NCI-H748 (cell line): Measurements from ENCODE around the gene HP1BP3.

Experiments
- DNase-seq: peaks from one replicate; lab custom pipeline; 2025; ENCODE audit not compliant: unreplicated experiment; lab: John Stamatoyannopoulos, UW

HP1BP3 gene

DNA sequence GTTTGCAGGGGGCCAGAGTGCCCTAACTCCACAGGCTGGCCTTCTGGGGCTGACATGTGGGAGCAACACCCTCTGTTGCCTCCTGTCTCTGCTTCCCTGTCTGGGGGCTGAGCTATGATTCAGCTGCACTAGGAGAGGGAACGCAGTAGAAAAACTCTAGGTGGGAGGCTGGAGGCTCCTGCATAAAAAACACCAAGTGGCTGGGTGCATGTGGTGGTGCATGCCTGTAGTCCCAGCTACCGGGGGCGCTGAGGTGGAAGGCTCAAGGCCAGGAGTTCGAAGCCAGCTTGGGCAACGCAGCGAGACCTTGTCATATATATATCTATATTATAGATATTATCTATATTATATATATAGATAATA lies 74.9 kb downstream of the HP1BP3 start:
- no peak for DNase-seq

DNA sequence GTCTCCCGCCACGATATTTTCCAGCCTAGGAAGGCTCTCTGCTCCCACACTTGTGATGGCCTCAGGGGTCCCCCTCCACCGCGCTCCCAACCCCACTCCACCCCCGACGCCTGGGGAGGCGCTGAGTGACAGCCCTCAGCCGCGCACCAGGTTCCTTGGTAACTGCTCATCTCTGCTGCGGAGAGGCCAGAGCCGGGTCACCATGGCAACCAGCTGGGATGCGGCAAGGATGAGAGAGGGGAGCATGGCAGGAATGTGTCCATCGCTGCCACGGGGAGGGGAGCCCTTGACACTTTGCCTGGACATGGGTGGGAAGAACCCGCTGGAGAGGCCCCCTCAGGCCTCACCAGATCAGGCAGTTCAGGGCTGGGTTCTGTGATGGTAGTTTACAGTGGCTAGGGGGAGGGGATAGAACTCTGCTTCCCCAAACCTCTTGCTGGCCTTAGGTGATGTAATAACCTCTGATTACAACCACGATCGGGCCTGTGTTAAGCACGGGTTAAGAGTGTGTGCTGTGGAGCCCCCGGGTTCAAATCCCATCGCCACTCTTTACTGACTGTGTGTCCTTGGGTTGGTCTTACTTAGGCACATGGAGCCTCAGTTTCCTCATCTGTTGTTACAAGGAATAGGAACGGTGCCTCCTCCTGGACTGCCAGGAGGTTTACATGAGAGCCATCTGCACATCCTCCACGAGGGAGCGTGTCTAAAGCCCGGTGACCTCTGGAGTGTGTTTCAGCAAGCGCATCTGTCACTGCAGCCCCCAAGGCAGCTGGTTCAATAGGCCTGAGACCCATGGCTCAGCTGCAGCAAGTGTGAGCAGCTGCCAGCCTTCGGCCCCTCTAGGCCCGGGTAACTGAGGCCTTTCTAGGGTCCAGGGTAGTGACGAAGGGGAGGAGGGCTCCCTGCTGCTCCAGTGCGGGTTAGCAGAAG lies 75.6 kb downstream of the HP1BP3 start:
- peak; percentile 49 for DNase-seq

DNA sequence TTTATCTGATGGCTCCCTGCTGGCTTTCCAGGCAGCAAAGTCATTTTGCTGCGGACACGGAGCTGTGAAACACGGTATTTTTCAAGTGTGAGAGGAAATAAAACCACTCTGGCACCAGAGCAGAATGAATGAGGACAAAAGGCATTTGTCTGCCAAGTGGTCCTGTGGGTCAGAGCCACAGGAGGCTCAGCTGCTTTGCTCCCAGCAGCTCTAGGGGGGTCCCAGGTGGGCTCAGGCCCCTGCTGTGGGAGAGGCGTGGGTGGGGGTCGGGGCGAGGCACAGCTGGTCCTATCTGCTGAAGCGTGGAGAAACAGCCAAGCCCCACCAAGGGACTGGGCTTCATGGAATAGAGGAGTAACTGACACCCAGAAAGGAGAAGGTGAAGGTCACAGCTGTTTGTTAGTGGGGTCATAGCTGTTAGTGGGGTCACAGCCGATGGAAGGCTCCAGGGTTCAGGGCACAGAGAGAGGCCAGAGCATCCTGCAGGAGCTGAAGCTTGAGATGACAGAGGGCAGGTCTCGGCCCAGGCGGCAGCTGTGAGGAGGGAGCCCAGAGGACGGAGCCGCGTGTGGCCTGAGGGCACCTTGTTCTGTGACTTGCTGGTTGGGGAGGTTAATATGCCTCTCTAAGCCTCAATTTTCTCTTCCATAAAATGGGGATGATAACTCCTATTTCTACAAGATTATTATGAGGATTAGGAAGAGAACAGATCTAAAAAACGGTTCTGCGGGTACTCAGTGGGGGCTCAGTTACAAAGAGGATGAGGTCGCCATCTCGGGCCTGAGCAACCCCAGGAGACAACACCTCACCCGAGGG lies 76.4 kb downstream of the HP1BP3 start:
- no peak for DNase-seq

DNA sequence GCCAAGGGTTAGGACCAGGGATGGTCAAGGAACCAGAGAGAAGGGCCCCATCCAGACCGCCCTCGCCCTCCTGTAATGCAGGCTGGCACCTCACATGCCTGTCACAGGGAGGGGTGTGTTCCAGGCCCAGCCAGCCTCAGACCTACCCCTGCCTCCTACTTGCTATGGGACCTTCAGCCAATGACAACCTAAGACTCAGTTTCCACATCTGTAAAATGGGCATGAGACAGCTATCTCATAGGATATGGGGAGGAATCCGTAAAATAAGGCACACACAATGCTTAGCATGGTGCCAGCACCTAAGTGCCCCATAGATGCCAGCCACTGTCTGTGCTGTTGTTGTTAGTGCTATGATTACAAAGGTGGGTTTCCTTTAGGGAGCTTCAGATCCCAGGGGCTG lies 77.2 kb downstream of the HP1BP3 start:
- DNase-seq, result no peak

DNA sequence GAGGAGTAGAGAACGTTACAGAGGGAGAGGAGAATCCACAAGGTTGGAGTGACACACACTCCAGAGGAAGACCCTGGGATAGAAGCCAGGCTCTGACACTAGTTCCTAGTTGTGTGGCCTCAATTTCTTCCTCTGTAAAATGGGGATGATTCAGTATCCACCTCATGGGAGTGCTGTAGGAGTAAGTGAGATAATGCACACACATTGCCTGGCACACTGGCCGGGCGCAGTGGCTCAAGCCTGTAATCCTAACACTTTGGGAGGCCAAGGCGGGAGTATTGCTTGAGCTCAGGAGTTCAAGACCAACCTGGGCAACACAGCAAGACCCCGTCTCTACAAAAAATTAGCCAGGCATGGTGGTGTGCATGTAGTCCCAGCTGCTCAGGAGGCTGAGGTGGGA lies 78.2 kb downstream of the HP1BP3 start:
- no peak for DNase-seq

DNA sequence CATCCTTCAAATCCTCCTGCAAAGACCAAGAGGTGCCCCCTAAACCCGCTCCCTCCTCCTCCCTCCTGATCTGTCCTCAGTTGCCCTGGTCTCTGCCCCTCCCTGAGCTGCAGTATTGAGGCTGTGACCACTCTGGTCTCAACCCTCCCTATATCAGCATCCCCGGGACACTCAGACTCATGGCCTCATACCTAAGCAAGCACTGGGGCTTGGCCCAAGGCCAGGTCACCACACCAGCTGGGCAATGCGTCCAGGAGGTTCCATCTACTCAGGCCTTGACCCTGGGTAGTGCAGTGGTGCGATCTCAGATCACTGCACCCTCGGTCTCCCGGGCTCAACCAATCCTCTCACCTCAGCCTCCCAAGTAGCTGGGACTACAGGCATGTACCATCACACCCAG lies 79.0 kb downstream of the HP1BP3 start:
- DNase-seq, result no peak

DNA sequence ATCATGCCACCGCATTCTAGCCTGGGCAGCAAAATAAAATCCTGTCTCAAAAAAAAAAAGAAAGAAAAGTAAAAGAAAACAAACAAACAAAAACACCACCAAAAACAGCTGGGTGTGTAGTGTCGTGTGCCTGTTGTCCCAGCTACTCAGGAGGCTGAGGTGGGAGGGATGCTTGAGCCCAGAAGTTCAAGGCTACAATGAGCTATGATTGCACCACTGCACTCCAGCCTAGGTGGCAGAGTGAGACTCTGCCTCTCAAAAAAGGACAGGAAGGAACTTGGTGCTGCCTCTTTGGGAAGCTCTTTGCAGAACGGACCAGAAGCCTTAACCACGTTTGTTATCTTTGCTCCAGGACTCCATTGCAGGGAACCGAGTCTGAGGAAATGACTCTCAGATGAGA lies 80.3 kb downstream of the HP1BP3 start:
- DNase-seq, result no peak

DNA sequence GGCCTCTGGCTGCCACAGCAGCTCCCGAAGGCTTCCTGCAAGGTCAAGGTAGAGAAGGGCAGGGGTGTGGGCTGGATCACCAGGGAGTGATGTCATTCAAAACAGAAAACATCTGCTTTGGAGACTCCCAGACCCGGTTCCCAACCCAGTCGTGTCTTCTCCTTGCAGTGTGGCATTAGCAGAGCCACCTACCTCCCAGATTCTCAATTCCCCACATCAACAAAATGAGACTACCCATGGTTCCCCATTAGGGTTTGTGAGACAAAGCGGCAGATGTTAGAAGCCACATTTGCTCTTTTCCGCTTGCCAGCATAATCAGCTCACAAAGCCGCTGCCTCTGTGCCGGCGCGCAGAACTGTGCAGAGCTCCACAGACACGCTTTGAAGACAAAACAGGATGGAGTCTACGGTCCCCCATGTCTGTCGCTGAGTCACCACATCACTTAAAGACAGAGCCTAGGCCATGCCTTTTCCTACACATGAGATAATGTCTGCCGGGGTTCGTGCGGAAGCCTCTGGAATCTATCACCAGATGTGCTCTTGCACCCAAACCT lies 81.8 kb downstream of the HP1BP3 start:
- no peak for DNase-seq

DNA sequence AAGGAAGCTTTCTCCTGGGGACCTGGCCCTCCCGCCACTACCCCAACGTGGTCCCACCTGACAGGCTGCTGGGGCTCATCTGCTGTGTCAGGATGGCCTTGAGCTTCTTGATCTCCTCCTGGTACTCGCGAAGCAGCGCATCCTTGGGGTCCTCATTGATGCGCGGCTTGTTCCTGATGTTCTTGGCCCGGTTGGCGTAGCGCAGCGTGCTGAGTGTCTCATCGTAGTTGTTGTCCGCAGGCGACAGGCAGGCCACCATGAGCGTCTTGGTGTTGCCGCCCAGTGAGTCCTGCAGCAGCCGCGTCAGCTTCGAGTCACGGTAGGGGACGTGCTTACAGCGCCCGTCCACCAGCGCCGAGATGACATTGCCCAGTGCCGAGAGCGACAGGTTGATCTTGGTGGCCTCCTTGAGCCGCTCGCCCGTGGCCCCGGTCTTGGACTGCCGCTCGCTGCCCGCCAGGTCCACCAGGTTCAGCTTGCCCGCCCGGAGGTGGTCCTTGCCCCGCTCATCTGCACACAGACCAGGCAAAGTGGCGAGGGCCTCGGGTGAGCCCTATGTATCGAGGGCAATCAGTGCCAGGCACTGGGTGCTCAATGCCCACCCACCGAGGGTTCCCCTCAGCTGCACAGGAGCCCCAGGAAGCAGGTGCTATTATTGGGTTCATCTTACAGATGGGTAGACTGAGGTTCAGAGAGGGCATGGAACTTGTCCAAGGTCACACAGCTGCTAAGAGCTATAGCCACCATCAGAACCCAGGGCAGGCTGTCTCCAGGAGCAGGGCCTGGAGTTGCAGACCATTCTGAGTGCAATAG lies 82.5 kb downstream of the HP1BP3 start:
- no peak for DNase-seq

DNA sequence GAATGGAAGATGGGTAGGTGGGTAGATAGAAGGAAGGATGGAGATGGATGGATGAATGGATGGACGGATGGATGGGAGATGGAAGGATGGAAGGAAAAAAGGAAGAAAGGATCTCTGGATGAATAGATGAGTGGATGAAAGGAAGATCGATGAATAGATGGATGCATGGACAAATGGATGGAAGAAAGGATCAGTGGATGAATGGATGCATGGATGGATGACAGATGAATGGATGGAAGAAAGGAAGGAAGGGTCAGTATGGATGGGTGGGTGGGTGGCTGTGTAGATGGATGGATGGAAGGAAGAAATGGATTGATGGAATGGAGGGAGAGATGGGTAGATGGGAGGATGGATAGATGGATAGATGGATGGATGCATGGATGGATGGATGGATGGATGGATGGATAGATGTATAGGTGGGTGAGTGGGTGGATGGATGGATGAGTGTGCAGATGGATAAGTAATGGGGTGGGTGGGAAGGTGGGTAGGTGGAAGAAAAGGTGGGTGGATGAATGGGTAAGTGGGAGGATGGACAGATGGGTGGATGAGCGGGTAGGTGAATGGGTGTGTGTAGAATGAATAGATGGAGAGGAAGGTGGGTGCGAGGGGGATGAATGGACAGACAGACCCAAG lies 83.9 kb downstream of the HP1BP3 start:
- DNase-seq, result no peak

DNA sequence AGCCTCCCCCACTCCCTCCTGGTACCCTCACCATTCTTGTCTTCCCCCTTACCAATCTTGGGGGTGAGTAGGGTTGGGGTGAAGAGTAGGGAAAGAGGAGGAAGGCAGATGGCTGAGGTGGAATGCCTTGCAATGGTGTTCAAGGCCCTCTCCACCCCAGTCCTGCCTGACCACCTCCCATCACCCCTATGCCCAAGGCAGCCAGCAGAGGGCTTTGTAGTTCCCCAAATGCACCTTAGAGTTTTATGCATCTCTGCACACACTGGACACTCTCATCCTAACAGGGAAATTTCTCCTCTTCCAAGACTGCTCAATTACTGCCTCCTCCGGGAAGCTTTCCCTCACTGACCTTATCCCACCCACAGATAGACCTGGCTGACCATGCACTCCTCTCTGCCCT lies 84.7 kb downstream of the HP1BP3 start:
- no peak for DNase-seq

DNA sequence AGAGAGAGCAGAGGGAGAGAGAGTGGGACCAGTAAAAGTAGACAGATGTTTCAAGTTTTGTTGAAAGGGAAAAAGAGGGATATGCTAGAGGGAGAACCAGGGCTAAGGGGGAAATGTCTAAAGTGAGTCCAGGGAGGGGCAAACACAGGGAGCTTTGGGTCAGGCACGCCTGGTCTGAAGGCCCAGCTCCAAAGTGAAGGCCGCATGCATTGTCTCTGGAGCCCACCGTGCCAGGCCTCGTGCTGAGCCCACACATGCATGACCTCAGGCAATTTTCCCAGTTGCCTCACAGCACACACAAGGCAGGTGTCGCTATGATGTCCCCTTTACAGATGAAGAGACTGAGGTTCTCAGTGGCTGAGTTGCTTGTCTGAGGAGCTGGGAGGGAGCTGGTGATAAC lies 85.3 kb downstream of the HP1BP3 start:
- DNase-seq, result no peak

DNA sequence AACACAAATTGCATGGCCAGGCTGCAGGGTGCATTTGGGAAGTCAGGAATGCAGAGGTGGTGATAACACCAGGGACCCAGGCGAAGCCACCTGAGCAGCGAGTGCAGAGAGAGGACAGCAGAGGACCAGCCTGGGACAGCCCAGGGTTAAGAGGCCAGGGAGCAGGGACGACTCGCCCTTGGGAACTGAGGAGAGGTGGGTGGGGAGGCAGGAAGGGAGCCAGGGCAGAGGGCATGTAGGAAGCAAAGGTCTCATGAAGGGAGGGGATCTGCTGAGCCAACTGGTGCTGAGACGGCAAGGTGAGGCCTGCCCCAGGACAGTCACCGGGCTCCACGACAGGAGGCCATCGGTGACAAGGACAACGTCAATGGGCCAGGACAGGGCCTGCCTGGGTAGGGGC lies 85.7 kb downstream of the HP1BP3 start:
- no peak for DNase-seq

DNA sequence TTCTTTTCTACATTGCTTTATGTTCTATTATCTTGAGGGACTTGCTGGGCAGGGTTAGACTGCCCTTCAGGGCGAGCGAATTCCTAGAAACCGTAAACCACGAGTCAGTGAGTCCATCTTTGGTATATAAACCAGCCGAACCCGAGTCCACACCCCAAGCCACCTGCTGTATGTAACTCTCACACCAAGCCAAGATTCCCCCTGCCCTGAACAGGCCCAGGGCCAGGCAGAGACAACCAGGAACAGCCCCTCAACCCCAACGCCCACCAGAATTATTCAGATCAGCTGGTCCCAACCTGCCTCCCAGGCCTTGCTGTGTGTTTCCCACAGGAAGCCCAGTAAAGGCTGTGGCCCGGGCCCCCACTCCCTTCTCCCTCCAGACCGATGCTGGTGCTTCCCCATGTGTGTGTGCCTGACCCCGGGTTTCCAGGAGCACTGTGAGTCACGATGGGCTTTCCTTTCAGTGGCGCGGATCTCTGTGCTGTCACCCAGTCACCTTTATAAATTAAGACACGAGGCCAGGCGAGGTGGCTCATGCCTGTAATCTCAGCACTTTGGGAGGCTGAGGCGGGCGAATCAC lies 86.4 kb downstream of the HP1BP3 start:
- DNase-seq, result no peak

DNA sequence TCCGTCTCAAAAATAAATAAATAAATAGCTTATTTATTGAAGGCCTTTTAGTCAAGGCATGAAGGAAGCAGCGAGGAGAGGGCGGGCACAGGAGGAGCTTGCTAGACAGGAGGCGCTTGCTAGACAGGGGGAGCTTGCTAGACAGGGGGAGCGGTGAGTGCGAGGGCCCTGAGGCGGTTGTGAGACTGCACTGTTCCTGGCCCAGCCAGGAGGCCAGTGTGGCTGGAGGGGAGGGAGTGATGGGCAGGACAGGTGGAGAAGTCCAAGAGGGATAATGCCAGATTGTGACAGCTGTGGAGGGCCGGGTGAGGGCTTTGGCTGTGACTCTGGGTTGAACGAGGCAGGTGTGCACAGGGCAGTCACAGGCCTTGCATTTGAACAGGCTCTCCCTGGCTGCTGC lies 87.5 kb downstream of the HP1BP3 start:
- no peak for DNase-seq

DNA sequence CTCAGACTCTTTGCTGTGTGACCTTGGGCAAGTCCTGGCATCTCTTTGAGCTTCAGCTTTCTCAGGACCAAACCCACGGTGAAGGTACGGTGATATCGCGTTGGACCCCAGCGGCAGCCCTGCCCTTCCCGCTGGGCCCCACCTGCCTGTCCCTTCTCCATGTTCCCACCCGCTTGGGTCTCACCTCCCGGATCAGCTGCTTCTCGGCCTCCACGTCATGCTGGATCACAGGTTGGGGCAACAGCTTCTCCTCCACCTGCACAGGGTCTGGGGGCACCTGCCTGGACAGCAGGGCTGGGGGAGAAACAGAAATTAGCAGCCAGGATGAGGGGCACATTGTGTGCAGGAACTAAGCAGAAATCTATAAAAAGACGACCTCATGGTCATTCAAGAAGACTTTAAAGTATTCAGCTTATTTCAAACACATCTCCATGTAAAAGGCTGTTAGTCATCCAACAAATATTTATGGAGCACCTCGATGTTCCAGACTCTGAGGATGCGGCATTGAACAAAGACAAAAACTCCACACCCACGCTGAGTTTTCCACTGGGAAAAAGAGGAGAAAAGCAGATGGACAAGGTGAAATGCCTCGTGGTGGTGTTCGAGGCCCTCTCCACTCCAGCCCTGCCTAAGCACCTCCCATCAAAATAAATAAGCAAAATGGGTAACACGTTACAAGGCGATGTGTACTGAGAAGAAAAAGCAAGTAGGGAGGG lies 88.8 kb downstream of the HP1BP3 start:
- no peak for DNase-seq

DNA sequence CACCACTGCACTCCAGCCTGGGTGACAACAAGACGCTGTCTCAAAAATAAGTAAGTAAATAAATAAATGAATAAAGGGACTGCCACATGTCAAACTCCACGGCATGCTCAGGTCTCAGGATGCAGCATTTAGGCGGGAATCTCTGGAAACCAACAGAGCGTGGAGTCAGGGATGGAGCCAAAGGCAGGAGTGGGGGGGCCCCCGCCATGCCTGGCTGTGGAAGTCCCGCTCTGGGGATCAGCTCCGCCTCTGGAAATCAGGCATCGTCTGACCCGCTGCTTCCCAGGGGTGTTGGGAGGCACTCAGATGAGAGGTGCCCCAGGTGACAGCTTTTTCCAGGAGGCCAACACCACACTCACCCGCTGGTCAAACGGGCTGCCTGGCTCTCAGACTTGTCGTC lies 89.5 kb downstream of the HP1BP3 start:
- DNase-seq, result no peak

DNA sequence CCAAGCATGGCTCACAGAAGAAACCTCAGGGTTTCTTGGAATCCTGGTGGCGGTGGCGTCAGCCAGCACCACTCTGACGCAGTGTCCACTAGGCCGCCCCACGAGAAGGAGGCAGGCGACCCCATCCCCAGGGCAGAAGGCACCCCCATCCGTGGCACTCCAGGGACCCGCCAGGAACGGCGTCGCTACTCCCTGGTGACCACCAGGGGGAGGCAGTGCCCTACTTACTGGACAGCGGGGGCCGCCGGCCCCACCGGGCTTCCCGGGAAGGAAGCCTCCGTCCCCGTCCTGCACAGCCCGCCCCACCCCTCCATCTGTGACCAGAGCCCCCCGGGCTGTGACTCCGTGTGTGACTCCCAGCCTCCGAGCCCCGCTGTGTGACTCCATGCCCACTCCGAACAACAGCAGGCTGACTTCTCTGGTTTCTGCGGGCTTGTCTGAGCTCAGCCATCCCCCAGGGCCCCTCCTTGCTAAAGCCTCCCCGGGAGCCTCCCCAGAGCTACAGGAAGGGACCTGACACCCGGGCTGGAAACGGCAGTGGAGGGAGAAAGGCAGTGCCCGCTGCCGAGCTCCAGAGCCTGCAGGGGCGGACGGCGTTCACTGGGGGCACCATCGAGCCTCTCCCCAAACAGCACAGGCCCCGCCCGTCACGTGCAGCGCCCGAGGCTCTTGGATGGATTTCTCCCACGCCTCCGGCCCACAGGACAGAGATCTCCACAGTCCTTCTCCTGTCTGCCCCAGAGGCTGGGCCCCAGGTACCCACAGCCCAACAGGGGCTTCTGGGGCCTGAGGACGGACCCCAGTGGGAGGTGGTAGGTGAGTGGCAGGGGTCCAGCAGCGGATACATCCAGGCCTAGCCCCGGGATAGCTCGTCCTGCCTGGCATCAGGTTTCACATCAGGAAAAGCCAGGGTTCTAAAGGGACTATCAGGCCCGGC lies 90.4 kb downstream of the HP1BP3 start:
- DNase-seq, result peak; percentile 85

DNA sequence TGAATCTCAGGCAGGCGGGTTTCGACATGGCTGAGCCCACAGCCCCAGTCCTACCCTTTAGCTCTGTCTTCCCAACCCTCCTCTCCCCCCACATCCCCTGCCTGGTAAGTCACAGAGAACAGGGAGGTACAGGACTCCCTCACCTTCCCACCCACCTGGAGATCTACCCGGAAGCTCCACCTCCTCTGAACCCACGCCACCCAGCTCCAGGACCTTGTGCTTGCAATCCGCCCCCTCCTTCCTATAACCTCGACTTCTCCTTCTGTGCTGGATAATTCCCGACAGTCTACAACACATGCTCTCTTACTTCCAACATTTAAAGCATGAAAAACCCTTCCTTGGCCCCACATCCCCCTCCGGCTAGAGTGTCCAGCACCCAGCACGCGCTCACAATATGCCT lies 91.6 kb downstream of the HP1BP3 start:
- DNase-seq, result no peak
